COLO668 (cell line): ENCODE data around the gene C14orf132.

Source experiments
- DNase-seq: peaks from one replicate; lab custom pipeline; 2025; ENCODE audit not compliant: unreplicated experiment; lab: John Stamatoyannopoulos, UW

Gene C14orf132

DNA sequence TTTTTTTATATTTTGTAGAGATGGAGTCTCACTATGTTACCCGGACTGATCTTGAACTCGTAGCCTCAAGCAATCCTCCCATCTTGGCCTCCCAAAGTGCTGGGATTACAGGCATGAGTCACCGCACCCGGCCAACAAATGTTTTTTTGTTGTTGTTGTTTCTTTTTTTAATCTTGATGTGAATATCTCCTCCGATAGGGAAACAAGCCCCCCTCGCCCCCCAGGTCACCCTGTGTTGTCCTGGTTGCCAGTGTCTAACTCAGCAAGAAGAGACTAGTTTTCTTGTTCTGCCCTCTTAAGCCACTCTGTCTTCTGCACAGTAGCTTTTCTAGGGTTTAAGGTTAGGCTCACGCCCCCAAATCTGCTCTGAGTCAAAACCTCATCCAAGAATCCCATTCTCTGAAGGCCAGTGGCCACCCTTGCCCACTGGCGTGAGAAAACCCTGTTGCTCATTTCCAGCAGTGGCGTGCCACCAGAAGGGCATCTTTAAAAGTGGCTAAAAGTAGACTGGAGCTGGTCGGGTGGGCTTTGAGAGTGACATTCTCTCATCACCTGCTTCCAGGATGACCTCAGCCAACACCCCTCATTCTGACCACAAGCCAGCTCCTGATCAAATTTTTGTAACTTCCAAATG lies 42.7 kb downstream of the C14orf132 start:
- DNase-seq, result no peak

DNA sequence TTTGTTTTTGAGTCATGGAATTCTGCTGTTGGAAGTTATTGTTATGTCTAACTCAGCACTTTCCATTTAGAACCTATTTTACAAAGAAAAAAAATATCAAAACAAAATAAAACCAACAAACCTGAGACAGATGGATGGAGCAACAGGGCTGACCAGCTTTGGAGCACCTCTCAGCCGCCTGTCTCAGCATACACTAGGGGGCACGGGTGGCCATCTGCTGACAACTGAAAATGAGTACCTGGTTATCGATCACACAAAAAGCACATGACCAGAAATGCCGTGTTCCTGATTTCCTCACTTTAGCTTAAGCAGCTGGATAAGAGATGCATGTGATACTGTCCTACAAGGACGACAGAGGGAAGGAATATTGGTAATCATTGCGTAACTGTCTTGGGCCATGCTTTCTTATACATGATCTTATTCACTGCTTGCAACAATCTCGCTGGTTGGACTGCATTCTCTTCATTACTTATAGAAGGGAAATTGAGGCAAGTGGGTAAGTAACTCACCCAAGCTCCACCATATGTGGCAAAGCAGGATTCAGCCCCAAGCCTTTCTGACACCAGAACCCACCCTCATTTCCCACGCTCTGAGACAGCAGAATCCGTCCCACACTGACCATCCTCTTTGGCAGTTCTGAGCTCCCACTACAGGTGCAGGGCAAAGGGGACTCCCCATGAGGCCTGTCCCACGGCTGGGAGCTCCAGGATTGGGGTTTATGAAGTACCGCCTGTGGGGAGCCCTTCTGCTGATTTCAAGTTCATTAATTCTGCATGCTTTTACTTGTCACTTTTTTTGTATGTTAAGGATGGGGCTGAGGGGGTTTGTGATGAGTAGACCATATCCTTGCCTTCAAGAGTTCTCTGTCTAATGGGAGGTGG lies 43.5 kb downstream of the C14orf132 start:
- DNase-seq, result no peak

DNA sequence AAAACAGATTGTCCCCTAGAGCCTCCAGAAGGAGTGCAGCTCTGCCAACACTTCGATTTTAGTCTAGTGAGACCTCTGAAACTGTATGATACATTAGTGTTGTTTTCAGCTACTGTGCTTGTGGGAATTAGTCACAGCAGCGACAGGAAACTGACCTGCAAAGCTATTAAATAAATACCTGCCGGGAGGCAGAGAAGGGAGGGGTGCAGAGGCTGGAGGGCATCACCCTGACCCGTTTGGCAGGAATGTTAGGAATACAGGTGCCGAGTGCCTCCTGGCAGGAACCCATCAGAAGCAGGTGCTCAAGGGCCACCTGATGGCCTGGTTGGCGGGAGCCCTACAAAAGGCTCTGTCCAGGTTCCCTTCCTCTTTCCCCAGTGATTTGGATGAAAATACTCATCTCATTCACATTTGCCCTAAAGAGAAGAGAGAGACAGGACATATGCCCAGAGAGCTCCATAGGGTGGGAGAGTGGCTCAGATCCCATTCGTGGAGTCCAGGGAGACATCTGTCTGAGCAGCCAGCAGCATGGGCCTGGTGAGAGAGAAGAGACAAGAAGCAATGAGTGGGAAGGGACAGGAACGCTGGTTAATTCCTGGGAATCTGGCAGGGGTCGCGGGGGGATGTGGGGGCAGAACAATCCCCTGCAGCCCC lies 44.6 kb downstream of the C14orf132 start:
- DNase-seq, result peak; percentile 90

DNA sequence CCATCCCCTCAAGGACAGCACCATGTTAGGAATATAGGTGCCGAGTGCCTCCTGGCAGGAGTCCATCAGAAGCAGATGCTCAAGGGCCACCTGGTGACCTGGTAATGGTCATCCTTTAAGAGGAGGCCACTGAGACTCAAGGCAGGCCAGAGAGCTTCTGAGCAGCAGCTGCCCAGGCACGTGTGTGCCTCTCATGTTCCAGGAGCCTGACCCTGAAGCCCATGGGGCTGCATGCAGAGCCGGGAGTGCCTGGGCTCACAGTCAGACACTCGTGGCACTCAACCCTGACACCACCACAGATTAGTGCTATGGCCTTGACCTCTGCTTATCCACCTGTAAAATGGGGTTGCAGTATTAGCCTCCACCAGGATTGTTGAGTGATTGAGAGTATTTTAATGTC lies 45.6 kb downstream of the C14orf132 start:
- DNase-seq, result peak; percentile 63

DNA sequence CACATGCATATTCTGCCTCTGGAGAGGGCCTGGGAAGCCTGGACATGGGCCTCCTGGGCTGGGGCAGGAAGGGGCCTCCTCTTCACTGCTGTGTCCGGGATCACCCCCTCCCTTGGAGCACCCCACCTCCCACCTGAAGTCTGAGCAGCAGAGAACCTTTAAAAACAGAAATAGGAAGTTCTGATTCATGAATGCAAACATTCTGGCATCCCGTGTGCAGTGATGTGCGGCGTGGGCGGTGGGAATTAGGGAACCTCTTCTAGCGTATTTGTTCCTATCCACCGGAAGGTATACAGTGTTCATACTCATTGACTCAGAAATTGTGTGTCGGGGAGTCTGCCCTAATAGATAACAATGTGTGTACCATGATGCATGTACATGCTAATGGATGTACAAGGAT lies 46.2 kb downstream of the C14orf132 start:
- peak; percentile 37 for DNase-seq

DNA sequence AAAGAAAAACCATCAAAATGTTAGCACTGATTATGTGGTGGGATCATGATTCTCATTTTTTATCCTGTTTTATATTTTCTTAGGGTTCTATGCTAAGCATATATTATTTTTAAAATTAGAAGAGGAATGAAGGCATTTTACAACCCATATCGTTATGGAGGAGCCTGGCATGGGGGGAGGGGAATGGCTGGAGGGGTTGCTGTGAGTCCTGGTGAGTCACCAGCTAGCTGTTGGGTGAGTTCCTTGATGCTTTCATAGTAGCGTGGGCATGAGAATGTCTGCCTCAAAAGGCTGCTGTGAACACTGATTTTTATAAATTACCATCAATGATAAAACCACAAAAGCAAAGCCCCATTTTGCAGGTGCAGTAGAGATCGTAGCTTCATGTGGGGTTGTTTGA lies 46.9 kb downstream of the C14orf132 start:
- DNase-seq, result peak; percentile 56

DNA sequence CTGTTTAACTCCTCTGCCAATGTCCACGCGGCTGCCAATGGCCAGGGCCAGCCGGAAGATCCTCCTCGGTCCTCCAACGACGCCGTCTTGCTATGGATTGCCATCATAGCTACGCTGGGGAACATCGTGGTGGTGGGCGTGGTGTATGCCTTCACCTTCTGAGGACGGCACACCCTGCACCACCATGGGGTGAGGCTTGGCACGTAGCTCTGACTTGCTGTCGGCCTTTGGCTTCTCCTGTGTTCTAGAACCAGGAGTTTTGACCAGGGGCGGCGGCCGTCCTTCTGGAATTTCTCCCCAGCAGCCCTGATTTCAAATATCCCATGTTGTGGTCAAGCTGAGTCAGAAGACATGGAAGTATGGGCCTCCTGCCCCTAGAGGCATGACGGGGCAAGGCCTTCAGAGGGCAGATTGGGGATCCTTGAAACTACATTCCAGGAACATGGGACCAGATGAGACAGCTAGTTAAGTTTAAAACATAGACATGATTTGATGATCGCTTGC lies 47.5 kb downstream of the C14orf132 start:
- no peak for DNase-seq

DNA sequence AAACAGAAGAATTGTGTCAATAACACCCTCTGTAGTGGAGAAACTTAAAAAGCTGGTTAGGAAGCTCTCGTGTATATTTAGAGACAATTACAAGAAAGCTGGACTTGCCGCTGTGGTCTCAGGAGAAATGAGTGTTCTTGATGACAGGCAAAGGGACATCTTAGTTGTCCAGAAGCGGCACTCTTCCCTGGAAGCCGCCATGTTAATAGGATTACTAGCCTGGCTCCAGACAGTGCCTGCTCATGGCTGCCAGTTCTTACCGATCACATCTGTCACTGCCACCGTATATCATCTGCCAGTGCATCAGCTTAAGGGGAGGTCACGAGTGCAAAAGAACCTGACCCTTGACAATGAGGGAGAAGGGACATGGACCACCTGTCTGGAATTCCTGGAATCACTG lies 48.9 kb downstream of the C14orf132 start:
- DNase-seq, result no peak

DNA sequence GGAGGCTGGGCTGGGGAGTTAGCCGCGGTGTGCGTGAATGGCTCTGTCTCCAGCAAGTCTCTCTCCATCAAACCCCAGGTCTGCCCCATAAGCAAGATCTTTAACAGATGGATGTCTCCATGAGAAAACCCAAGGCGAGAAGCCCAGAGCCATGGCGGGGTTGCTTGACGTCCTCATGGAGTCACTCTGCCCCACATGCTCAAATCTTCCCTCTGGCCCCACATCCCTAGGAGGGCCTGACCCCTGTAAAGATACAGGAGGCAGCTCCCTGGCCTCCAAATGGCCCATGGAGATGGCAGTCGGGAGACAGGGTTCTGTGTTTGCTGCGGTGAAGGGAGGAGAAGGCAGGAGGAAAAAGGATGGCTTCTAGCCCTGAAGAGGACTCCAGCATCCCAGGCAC lies 49.3 kb downstream of the C14orf132 start:
- DNase-seq, result no peak

DNA sequence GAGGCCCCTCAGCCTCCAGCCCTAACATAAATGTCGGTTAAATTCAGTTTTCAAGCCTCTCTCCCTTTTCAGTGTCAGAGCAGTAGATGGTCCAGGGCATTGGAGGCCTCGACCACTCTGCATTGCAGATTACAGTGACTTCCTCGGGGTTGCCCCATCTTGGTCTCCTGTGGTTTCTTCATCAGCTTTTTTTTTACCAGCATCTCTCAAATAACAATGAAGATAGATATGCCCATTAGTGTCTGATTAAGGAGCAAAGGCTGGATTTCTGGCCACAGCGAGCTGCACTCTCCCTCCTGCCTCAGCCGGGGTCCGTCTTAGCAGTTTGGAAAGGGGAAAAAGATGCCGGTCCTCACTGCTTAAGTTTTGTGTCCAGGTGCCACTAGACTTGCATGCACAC lies 49.7 kb downstream of the C14orf132 start:
- DNase-seq, result no peak

DNA sequence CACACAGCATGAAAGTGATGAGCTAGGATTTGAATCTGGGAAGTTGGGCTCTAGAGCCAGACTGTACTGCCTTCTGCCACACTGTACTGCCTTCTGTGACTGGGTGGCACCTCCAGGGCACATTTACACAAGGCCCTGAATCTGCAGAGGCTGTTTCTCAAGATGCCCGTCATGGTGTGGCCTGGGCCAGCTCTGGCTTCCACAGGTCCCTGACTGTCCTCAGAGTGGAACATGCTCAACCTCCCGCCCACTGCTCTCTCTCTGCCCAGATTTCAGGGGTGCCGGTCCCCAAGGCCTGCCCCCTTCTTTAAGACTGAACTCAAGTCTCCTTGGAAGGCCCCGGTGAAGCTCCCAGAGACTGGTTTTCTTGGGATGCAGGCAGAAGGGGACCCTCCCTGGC lies 50.2 kb downstream of the C14orf132 start:
- no peak for DNase-seq

DNA sequence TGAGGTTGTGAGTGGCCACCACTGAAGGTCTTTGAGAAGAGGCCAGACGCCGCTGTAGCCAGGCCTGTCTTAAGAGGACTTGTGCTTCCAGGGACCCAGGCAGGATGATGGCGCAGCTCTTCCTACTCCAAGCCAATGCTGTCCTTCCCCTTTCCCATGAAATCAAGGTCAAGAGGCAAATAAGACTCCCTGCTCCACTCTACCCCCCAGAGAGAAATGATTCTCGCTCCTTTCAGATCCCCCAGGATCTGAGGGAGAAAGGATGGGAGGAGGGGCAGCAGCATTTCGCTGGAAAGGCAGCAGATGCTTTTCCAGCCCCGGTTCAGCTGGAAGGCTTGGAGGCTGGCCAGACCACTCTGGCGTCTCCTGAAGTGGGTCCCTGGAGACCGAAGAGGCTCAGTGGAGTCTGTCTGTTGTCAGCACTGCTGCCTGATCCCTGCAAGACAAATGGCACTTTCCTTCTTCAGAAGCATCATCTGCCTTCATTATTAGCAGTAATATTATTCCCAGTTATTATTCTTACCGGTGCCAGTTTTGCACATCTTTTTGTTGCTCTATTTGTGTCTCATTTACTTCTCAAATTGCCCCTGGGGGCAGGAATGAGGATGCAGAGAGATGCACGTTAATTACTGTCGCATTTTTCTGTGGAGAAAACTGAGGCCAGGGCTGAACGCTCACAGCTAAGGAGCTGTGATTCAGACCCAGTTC lies 51.4 kb downstream of the C14orf132 start:
- peak; percentile 76 for DNase-seq

DNA sequence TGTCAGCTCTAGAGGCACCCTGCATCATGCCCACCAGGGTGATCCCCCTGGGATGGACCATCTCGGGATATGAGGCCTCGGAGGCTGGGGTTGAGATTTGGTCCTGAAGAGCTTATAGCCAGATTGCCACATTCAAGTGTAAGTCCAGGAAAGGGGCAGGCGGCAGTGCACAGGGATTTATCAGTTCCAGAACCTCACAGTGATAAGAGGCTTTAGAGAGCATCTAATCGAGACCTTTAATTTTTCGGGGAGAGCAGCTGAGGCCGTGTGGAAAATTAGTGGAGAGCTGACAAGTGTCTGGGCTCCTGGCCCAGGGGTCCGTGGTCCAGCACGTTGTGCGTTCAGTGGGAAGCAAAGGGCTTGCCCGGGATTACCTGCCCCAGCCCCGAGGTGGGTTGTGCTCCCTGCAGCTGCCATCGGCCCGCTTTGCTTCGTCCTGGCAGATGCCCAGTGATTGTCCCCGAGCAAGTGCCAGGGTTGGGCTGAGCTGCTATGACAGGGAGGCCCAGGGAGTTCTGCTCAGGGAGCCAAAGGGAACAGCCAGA lies 52.1 kb downstream of the C14orf132 start:
- DNase-seq, result no peak

DNA sequence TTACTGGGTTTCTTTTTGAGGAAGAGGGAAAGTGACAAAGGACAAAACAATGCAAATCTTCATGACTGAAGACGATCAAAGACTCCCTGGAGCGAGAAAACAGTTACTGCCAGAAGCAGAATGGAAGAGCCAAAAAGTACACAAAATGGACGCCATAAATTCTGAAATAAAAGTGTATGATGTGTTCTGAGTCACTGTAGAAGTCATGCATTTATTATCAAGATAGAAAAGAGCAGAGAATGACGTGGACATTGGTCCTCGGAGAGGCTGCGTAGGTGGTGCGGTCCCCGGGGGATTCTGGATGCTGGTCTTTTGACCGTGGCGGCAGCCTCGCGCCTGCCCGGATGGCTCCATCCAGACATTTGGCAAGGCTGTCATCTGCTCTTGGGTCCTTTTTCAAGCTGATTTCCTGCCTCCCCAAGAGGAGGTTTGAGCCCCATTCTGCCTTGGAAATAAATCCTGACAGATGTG lies 52.8 kb downstream of the C14orf132 start:
- no peak for DNase-seq

DNA sequence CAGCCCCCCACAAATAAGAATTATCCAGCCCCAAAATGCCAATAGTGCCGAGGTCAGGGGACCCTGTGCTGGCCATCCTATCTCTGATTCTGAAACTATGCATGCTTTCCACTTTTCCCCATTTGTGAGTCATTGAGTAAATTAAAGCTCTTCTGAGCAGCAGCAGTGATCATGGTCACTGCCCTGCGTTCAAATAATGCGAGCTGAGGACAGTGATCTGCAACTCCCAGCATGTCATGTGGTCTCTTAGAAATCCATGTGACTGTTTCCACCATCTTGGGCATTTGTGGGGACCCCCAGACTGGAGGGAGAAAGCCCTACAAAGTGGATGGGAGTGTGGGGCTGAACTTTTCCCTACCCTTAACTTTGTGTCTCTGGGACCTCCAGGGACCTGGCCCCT lies 53.8 kb downstream of the C14orf132 start:
- no peak for DNase-seq

DNA sequence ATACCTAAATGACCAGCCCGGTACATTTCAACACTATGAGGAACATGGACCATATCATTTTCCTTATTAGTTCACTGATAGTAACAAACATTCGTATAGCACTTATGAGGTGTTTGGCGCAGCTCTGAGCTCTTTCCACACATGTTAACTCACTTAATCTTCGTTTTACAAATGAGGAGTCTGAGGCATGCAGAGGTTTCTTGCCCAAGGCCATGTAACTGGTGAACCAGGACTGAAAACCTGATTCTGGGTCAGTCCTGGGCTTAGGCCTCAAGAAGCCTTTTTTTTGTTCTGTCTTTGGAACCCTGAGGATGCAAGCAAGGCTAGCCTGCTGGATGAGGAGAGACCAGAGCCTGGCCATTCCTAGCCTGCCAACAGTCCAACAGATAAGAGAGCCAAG lies 55.0 kb downstream of the C14orf132 start:
- no peak for DNase-seq

DNA sequence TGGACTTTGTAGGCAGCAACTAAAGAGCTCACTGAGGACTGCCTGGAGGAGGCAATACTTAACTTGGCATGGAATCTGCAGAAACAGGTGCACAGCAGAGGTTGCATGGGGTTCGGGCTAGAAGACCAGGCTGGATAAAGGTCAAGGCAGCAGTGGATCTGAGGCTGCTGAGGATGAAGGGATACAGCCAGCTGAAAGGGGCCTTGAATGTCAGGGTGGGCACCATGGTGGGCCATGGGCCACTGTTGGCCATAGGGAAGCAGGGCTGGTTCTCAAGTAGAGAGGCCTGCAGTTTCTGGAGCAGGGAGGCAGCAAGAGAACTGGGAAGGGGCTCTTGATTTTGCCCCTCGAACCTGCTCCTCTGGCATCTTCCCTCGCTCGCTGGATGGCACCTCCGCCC lies 55.5 kb downstream of the C14orf132 start:
- no peak for DNase-seq

DNA sequence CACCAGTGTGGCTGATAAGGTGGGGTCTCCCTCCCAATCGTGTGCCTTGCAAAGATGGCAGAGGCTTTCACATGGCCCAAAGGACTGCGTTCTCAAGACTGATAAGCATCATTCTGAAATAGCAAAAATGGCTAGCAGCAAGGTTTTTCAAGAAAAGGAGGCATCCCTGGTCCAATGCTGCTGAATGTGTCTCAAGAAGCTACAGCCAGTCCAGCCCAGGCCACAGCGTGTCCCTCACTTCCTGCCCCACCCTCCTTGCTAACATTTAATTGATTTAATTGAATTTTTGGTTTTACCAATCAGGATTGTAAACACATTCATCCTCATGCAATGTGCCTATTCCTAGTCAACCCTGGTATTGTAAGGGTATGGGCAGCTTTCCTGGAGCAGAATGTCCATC lies 55.9 kb downstream of the C14orf132 start:
- DNase-seq, result no peak

DNA sequence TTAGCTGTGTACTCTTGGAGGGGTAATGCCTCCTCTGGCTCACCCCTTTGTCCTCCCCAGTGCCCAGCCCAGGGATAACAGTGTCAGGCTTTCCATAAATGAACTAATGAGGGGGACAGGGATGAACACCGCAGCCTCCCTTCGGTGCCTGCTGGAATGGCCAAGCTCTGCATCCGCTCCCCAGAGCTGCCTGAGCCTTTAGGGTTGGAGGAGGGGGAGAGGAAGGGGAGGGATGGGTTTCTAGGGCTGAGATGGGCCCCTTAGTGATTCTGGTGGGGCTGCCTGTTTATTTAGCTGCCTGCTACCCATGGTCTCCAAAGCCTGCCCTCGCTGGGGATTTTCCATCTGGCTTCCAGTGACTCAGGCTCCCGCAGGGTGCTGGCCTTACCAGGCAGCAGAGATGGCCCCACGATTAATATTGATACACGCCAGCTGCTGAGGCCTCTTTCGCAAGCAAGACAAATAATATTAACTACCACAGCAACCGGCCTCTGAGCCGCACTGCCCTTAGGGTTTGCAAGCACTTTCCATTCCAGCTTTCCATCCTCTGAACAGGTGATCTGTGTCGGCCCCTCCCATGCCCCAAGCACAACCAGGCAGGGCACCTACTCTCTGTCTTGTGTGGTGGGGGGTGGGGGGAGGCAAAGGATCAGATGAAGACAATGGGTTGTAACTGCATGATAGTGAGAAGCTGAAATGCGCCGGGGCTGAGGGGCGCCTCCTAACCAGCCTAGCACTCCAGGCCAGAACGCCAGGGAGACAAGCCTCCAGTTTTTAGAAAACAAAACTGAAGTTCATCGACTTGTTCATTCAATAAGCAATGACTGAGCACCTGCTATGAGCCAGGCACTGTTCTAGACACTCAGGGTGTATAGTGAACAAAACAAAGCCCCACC lies 56.7 kb downstream of the C14orf132 start:
- peak; percentile 98 for DNase-seq
